ENCODE data around the gene PSMA2.

The PSMA2 gene

GRCh38 chr7:42953994-42954393 lies 22.0 kb upstream of the PSMA2 start:
- TF ChIP-seq ZNF274 (IDR thresholded peaks at IDR 0.05; ENCODE audit: low read depth, low read length): no peak
- no peak overlapping the region for H3K4me3 ChIP-seq (ENCODE audit: low read length)

- no peak overlapping the region for H3K4me3 ChIP-seq (ENCODE audit: low read length)
- TF ChIP-seq ZNF274 (IDR thresholded peaks at IDR 0.05; ENCODE audit: low read depth, low read length): no peak
Measured at GRCh38 chr7:42952328-42952727, 20.4 kb upstream of the PSMA2 start.

- no peak overlapping the region for H3K4me3 ChIP-seq (ENCODE audit: low read length)
- TF ChIP-seq ZNF274 (IDR thresholded peaks at IDR 0.05; ENCODE audit: low read depth, low read length): no peak
Measured at GRCh38 chr7:42950417-42950816, 18.4 kb upstream of the PSMA2 start.

DNA sequence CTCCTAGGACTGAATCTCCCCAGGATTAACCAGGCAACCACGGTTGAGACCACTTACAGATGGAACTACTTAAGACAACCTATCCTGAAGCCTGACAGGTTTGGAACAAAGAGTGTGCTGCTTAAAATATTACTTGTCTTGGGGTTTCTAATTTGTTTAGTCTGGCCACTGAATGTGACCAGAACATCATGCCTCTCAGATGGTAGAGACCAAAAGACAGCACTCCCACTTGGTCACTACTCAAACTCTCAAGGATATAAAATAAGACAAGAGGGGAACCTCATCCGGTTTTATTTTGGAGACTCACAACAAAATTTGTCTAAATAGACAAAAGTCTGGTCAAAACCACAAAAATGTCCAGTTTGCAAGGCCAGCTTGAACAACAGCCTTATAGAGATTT lies 15.5 kb upstream of the PSMA2 start:
- no peak for TF ChIP-seq ZNF274 (IDR thresholded peaks at IDR 0.05; ENCODE audit: low read depth, low read length)
- H3K4me3 ChIP-seq (ENCODE audit: low read length): no peak overlapping the region

- no peak overlapping the region for H3K4me3 ChIP-seq (ENCODE audit: low read length)
- no peak for TF ChIP-seq ZNF274 (IDR thresholded peaks at IDR 0.05; ENCODE audit: low read depth, low read length)
Measured at GRCh38 chr7:42946627-42946950, 14.6 kb upstream of the PSMA2 start.

DNA sequence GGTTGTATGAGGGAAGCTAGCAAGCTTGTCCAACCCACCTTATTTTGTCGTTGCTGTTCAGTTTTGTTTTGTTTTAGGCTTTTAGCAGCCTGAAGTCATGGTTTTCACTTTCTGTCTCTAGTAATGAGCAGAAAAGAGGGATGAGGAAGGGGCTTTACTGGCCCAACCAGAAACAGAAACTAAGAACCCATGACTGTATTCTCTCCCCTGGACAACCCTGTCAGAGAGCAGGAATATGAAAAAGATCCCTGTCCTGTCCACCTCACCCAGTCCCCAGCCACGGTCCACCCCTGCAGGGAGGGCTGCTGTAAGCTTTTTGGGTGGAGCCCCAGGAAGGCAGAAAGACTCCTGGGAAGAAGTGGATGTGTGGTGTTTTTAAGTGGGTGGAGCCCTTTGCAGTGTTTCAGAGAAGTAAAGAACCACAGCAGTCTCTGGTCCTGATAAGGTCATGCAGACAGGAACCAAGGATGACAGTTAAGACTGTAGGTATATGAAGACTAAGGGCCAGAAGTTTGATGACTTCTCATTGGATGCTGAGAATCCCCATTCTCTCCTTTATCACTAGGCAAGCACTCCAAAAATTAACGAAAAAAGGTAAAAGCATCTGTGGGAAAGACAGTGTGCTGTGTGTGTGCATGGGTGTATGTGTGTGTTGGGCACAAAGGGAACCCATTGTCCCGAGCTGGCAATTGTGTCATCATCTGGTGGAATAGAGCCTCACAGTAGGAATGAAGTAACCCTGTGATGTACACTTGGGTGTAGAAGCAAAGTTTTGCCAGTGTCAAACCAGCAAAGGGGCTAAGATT lies 14.1 kb upstream of the PSMA2 start:
- H3K4me3 ChIP-seq (ENCODE audit: low read length): peak overlapping the region; percentile 53; the same call in 1 of the 2 replicates
- no peak for TF ChIP-seq ZNF274 (IDR thresholded peaks at IDR 0.05; ENCODE audit: low read depth, low read length)

- TF ChIP-seq ZNF274 (IDR thresholded peaks at IDR 0.05; ENCODE audit: low read depth, low read length): no peak
- H3K4me3 ChIP-seq (ENCODE audit: low read length): no peak overlapping the region
Measured at GRCh38 chr7:42940985-42941847, 9.2 kb upstream of the PSMA2 start.

- no peak overlapping the region for H3K4me3 ChIP-seq (ENCODE audit: low read length)
- TF ChIP-seq ZNF274 (IDR thresholded peaks at IDR 0.05; ENCODE audit: low read depth, low read length): no peak
Measured at GRCh38 chr7:42939457-42940240, 7.7 kb upstream of the PSMA2 start.

GRCh38 chr7:42935861-42936260 lies 3.9 kb upstream of the PSMA2 start:
- H3K4me3 ChIP-seq (ENCODE audit: low read length): no peak overlapping the region
- TF ChIP-seq ZNF274 (IDR thresholded peaks at IDR 0.05; ENCODE audit: low read depth, low read length): no peak

DNA sequence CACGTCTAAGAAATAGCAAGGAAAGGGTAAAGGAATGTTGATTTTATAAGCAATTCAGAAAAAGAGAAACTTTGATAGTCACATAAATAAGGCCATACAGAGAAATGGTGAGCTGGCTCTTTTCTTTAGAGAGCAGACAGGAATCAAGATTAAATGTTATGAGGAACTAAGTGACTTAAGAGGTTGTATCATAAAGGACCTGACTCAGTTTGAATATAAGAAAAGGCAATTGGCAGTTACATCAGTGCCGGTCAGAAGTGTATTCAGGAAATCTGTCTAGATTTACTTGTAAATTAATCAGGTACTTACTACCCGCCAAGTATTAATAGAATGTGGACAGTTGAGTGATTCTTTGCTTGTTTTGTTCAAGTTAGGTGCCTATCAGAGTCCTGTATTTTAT lies 2.3 kb upstream of the PSMA2 start:
- H3K4me3 ChIP-seq (ENCODE audit: low read length): no peak overlapping the region
- no peak for TF ChIP-seq ZNF274 (IDR thresholded peaks at IDR 0.05; ENCODE audit: low read depth, low read length)

DNA sequence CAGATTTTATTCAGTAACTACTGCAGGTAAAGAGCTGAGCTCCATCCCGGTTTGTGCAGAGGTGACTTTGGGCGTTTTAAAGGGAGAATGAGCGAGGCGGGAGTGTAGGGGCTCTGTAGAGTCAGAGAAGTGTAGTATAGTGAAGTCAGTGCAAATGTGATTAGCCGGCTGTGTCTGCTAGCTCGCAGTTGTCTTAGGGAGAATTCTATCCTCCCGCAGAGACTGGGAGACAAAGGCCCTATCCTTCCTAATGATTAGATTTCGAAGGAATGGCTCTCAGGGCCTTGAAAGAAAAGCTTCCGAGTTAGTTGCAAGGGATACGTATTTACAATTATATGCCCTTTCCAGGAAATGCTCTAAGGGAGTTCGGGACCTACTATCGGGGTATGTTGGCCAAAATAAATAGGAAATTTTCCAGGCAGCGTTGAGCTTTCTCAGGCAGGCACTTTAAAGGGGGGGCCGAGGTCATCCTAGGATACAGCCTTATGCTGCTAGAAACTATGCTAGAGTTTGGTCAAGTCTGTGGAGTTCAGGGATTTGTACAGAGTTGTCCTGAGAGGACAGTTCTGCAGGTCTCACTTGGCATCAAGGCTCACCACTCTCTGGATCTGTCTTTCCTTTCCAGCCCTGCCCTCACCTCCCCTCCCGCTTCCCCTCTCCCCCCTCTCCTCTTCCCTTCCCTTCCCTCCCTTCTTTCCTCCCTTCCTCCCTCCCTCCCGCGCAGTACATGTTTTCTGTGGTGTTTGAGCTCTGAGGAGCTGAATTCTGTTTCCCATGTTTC lies 1.0 kb upstream of the PSMA2 start:
- H3K4me3 ChIP-seq (ENCODE audit: low read length): peak overlapping the region; percentile 95
- no peak for TF ChIP-seq ZNF274 (IDR thresholded peaks at IDR 0.05; ENCODE audit: low read depth, low read length)

GRCh38 chr7:42931447-42931833 lies 534 bp downstream of the PSMA2 start:
- peak overlapping the region; percentile 87 for H3K4me3 ChIP-seq (ENCODE audit: low read length)
- no peak for TF ChIP-seq ZNF274 (IDR thresholded peaks at IDR 0.05; ENCODE audit: low read depth, low read length)

GRCh38 chr7:42930889-42931288 lies 1.1 kb downstream of the PSMA2 start:
- TF ChIP-seq ZNF274 (IDR thresholded peaks at IDR 0.05; ENCODE audit: low read depth, low read length): no peak
- H3K4me3 ChIP-seq (ENCODE audit: low read length): peak overlapping the region; percentile 87

- TF ChIP-seq ZNF274 (IDR thresholded peaks at IDR 0.05; ENCODE audit: low read depth, low read length): no peak
- H3K4me3 ChIP-seq (ENCODE audit: low read length): no peak overlapping the region
Measured at GRCh38 chr7:42929449-42929848, 2.5 kb downstream of the PSMA2 start.
